ENCODE measurements around the gene TMEM61. TPM values are rescaled to one million over a fixed set of nuclear protein-coding genes. Genes with fewer than 3 reads are reported as not detected.

The TMEM61 gene
- total and polyA plus RNA-seq, 2 of the 8 experiments (the other 6 are each of a cell fraction or from before 2014, with no cell fraction given): 0.54 to 1.4 TPM

- Histone ChIP-seq H3K23ac (ENCODE audit: insufficient read length) (no peak overlapping the region), H3K9me3 (ENCODE audit: insufficient read depth in 2 of 2, low read depth in 1 of 2, low read length in 1 of 2) (no peaks in the 10 kb centered on the region), H4K20me1 (replicated peaks in 1 of 2; ENCODE audit: control insufficient read depth in 1 of 2, insufficient read depth in 2 of 2, low read length in 2 of 2) (no peaks in the 10 kb centered on the region), H2BK15ac (ENCODE audit: low read length) (0 out of 2 replicates have a peak overlapping the region, but pooled peaks have one; percentile 9), H3K79me1 (ENCODE audit: low read depth, low read length) (no peaks in the 10 kb centered on the region), H3K4ac (replicated peaks; ENCODE audit: insufficient read length, low read depth, low read length) (no peak overlapping the region), H2BK12ac (ENCODE audit: low read depth, low read length) (peak overlapping the region; percentile 92; the same call in 1 of the 2 replicates), H3K36me3 (ENCODE audit: control insufficient read depth in 2 of 4, insufficient read depth in 4 of 4, low read length in 3 of 4) (no peaks in the 10 kb centered on the region), H3K27me3 (replicated peaks in 1 of 4; ENCODE audit: control insufficient read depth in 3 of 4, extremely low read depth in 1 of 4, insufficient read depth in 3 of 4, low read length in 3 of 4) (peaks cover 0 to 19% (median 14%) of the 10 kb centered on the region in 4 experiments; a peak in 6 of 7 replicates), H4K5ac (ENCODE audit: insufficient read length, low read depth, low read length) (no peak overlapping the region), H2AFZ (ENCODE audit: low read length) (no peak overlapping the region), H3K4me3 (ENCODE audit: extremely low read depth in 1 of 4, insufficient read depth in 2 of 4, low read depth in 3 of 4, low read length in 4 of 4) (no peak overlapping the region), H3K79me2 (ENCODE audit: control insufficient read depth in 1 of 2, insufficient read depth in 2 of 2, low read length in 2 of 2) (no peaks in the 10 kb centered on the region), H3K14ac (ENCODE audit: insufficient read length) (no peak overlapping the region), H3K4me1 (replicated peaks in 1 of 4; ENCODE audit: control insufficient read depth in 3 of 4, insufficient read depth in 4 of 4, low read length in 3 of 4) (peaks cover 16 to 31% (median 24%) of the 10 kb centered on the region in 4 experiments), H3K4me2 (ENCODE audit: insufficient read depth in 1 of 2, low read depth in 2 of 2, low read length in 2 of 2) (no peak overlapping the region), H4K91ac (replicated peaks; ENCODE audit: insufficient read length, low read length) (no peak overlapping the region), H3K27ac (ENCODE audit: low read depth, low read length) (no peak overlapping the region), H3K56ac (replicated peaks; ENCODE audit: insufficient read length, low read depth, low read length) (no peak overlapping the region), H3K9ac (replicated peaks in 1 of 4; ENCODE audit: extremely low read depth in 1 of 4, low read depth in 3 of 4, low read length in 3 of 4) (no peak overlapping the region), H2BK120ac (replicated peaks; ENCODE audit: low read depth, low read length) (no peak overlapping the region), H2AK5ac (ENCODE audit: low read depth, low read length) (no peak overlapping the region), H4K8ac (ENCODE audit: extremely low read depth, insufficient read depth, low read length) (no peak overlapping the region), H3K18ac (ENCODE audit: extremely low read depth, low read length) (no peak overlapping the region; the same call in 1 of the 2 replicates), H2BK20ac (ENCODE audit: low read length) (0 out of 2 replicates have a peak overlapping the region, but pooled peaks have one; percentile 15), H2BK5ac (ENCODE audit: low read depth, low read length) (0 out of 2 replicates have a peak overlapping the region, but pooled peaks have one; percentile 1), H3K23me2 (ENCODE audit: low read depth, low read length) (peaks cover 4% of the 10 kb centered on the region; the same call in 1 of the 2 replicates)
- DNase-seq (ENCODE audit: low read depth in 1 of 2, low spot score in 2 of 2) (no peak), FAIRE-seq (no peak)
- WGBS, 2 experiments (ENCODE audit: extremely low coverage in 1 of 2, insufficient coverage in 1 of 2, insufficient read length in 1 of 2, insufficient replicate concordance in 2 of 2, low coverage in 1 of 2, low lambda C conversion rate in 2 of 2, missing lambda C conversion rate in 1 of 2): 80% methylated on average over 6 of the region's 6 CpGs; no CpG with 5 or more reads in 1 of the 2 experiments
- ChIA-PET POLR2A (ENCODE audit: partially characterized antibody) (interaction anchor here (0.7 to 1.8 kb wide), 3 partner anchors 10 to 47 kb away, joined by 3 to 4 read pairs (median 4); no protein-coding TSS in a partner anchor), CTCF (ENCODE audit: partially characterized antibody) (interaction anchor here (1.0 to 18.4 kb wide), 9 partner anchors 10 to 179 kb away, joined by 3 to 436 read pairs (median 4); no protein-coding TSS in a partner anchor)
- TF ChIP-seq POU5F1 (IDR thresholded peaks at IDR 0.05; ENCODE audit: low read depth, low read length) (no peak), CREB1 (IDR thresholded peaks at IDR 0.05) (no peak), MAX (IDR thresholded peaks at IDR 0.05) (no peak), CTBP2 (IDR thresholded peaks at IDR 0.05; ENCODE audit: borderline replicate concordance, insufficient read depth, insufficient read length, low read length) (no peak), ATF3 (IDR thresholded peaks at IDR 0.05; ENCODE audit: insufficient read depth, low read depth, low read length) (no peak), CHD1 (IDR thresholded peaks at IDR 0.05; ENCODE audit: low read depth, low read length) (no peak), RFX5 (IDR thresholded peaks at IDR 0.05; ENCODE audit: borderline replicate concordance, low read depth, low read length) (no peak), FOSL1 (IDR thresholded peaks at IDR 0.05; ENCODE audit: insufficient read depth, low read depth, low read length) (no peak), TEAD4 (IDR thresholded peaks at IDR 0.05; ENCODE audit: low read depth, low read length) (no peak), RBBP5 (IDR thresholded peaks at IDR 0.05; ENCODE audit: borderline replicate concordance, low read depth, low read length) (no peak)
- TF ChIP-seq, protein P1, sequence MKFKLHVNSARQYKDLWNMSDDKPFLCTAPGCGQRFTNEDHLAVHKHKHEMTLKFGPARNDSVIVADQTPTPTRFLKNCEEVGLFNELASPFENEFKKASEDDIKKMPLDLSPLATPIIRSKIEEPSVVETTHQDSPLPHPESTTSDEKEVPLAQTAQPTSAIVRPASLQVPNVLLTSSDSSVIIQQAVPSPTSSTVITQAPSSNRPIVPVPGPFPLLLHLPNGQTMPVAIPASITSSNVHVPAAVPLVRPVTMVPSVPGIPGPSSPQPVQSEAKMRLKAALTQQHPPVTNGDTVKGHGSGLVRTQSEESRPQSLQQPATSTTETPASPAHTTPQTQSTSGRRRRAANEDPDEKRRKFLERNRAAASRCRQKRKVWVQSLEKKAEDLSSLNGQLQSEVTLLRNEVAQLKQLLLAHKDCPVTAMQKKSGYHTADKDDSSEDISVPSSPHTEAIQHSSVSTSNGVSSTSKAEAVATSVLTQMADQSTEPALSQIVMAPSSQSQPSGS (IDR thresholded peaks at IDR 0.05; ENCODE audit: low read length): no peak
These were observed 12.7 kb downstream of the TMEM61 start for GRCh38 chr1:54993140-54993539.

All from H1 (cell line).